Bronchial smooth muscle cell (primary cell): Measurements from ENCODE around the gene PRR15L. TPM values are rescaled to one million over a fixed set of nuclear protein-coding genes. Genes with fewer than 3 reads are reported as not detected.

ENCODE experiments used
- total RNA-seq: library from RNA; depleted of rRNA; stranded (reverse); fragments of >200 nt; gene quantifications from 2 replicates; pipeline ENCODE4 v1.2.1, GENCODE V29; 2014

Gene PRR15L
- not detected in 2 replicates for total RNA-seq

DNA sequence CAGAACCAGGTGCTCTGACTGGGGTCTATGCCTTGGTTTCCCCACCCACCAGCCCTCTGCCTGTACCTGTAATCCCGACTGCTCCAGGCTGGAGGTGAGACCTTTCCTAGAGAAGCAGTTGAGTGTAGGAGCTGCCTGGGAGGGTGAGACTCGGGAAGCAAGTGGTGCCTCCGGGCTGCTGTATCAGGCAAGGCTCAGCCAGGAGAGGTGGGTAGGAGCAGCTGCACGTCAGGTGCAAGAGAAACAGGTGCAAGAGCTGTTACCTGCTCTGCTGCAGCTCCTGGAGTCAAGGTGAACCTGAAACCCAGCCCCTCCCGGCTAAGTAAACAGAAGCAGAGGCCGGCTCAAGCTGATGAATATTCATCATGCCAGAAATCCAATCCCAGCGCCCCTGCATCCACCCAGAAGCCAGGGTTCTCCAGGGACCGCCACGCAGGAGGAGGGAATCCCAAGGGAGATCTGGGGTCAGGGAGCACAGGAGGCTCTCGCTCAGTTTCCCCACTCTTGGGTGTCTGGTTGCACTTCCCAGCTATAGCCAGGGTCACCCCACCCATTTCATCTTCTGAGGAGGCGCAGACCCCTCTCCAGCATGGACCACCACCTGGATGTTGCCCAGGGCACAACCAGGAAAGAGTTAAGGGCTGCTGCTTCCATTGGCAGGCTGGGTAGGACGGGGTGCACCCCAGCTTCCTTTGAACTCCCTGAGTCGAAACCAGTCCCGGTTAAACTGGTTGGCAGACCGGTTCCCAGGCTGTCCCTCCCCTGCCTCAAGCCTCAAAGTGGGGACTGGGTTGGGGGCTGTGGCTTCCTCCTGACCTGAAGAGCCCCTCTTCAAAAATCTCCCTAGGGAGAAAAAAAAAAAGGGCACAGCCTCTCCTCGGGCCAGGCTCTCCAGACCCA is at the start of gene PRR15L:
Gene PRR15L (minus strand): TSS at position 293 of the 900 bp plus-strand sequence. CDS start 4,649 bp downstream, outside the sequence.

DNA sequence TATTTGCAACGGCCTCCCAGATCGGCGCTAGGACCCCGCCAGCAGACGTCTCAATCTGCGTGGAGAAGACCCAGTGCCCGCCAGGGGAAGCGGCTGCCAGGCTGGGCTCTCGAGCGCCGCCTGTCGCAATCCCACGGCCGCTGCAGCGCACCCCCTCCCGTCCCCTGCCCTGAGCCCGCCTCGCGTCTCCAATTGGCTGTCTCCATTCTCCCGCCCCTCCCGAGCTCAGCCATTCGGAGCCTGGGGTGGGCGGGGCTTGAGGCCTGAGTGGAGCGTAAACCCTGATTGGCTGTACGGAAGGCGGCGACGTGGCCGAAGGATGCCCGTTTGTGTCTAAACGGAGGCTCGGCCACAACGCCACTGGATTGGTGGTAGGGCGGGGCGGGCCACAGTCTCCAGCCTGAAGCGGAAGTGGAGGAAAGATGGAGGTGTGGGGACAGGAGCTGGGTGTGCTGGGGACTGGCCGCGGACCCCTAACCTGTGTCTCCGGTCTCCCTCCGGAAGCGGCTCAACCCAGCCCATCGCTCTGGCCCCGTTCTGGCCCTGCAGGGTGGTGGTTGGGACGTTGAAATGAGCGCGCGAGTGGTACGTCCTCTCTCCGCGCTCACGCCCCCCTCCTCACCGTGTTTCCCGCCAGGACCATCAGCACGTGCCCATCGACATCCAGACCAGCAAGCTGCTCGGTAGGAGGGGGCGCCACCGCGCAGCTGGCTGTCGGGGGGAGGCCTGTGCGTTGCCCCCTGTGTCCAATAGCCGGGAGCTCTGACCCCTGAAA is 13.2 kb upstream of the PRR15L start, which contains the start of gene CDK5RAP3:
Gene CDK5RAP3 (plus strand): TSS at position 389 of the 775 bp plus-strand sequence. CDS start 34 bp downstream, at position 423.

GRCh38 chr17:47941246-47942095 is 16.2 kb downstream of the PRR15L start, which contains the start of gene PNPO:
Gene PNPO, plus strand, starts transcription at chr17:47941571. Its CDS starts 105 bp downstream, at chr17:47941676.

Other genes with a start within 250 kb of the PRR15L start
- gene TBX21, start 224.6 kb downstream of the PRR15L start, total RNA-seq, result not detected in 2 replicates
- 12.0 and 16.6 TPM in 2 replicates for gene OSBPL7, start 136.1 kb downstream of the PRR15L start, total RNA-seq
- 18.0 and 27.6 TPM in 2 replicates for gene MRPL10, start 126.3 kb downstream of the PRR15L start, total RNA-seq
- gene LRRC46, start 126.2 kb downstream of the PRR15L start, total RNA-seq, result not detected in 2 replicates
- 49.8 and 56.3 TPM in 2 replicates for gene SCRN2, start 116.6 kb downstream of the PRR15L start, total RNA-seq
- under 0.01 TPM in 2 replicates for gene SP6, start 106.7 kb downstream of the PRR15L start, total RNA-seq
- 0.32 and 2.1 TPM in 2 replicates for gene SP2, start 61.6 kb downstream of the PRR15L start, total RNA-seq
- gene PNPO, start 16.3 kb downstream of the PRR15L start, total RNA-seq, result 12.6 and 19.5 TPM in 2 replicates
- gene CDK5RAP3, start 13.2 kb upstream of the PRR15L start, total RNA-seq, result 119 and 150 TPM in 2 replicates
- 102 and 129 TPM in 2 replicates for gene COPZ2, start 79.9 kb upstream of the PRR15L start, total RNA-seq
- 78.8 and 104 TPM in 2 replicates for gene NFE2L1, start 90.5 kb upstream of the PRR15L start, total RNA-seq
- gene CBX1, start 143.6 kb upstream of the PRR15L start, total RNA-seq, result 30.5 and 35.9 TPM in 2 replicates
- 8.4 and 9.5 TPM in 2 replicates for gene SNX11, start 149.9 kb upstream of the PRR15L start, total RNA-seq